ENCODE measurements around the gene RPL13A. TPM values are rescaled to one million over a fixed set of nuclear protein-coding genes. Genes with fewer than 3 reads are reported as not detected.

RPL13A gene
- total and polyA plus RNA-seq, 2 of the 13 experiments (the other 11 are each of a cell fraction or from before 2014, with no cell fraction given), result 2,601 to 3,407 TPM

DNA sequence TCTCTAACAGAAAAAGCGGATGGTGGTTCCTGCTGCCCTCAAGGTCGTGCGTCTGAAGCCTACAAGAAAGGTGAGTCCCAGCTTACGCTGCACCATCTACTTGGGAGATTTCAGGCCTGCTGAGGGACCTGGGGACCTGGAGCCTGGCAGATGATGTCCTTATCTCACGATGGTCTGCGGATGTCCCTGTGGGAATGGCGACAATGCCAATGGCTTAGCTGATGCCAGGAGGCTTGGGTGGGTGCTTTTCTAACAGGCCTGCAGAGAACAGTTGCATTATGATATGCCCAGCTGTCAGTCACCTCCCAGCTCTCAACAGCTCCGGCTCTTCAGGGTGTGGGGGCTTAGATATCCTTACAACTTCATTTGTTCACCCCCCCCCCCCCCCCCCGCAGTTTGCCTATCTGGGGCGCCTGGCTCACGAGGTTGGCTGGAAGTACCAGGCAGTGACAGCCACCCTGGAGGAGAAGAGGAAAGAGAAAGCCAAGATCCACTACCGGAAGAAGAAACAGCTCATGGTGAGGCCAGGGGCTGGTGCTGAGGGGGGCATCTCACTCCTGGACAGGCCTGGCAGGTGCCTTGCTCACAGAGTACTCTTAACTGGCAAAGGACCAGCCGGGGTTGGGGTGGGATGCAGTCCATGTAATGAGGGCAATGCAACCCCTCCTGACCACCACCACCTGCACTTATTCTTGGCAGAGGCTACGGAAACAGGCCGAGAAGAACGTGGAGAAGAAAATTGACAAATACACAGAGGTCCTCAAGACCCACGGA is 3.8 kb downstream of the RPL13A start:
- Histone ChIP-seq H3K27ac (ENCODE audit: extremely low read length, insufficient read depth, low read length) (peak overlapping the region; percentile 87), H3K79me2 (ENCODE audit: insufficient read depth, low read length) (peaks cover 40% of the 10 kb centered on the region), H3K27me3 (ENCODE audit: control insufficient read depth in 1 of 2, insufficient read depth in 2 of 2, low read length in 2 of 2) (peaks cover 0 to 3% of the 10 kb centered on the region in 2 experiments; a peak in 1 of 5 replicates), H2AFZ (ENCODE audit: low read length) (no peak overlapping the region), H3K36me3 (replicated peaks in 1 of 2; ENCODE audit: control insufficient read depth in 1 of 2, insufficient read depth in 2 of 2, low read length in 2 of 2) (peaks cover 19 to 40% of the 10 kb centered on the region in 2 experiments), H3K9me3 (ENCODE audit: low read length) (no peaks in the 10 kb centered on the region), H3K4me2 (ENCODE audit: low read depth, low read length) (no peak overlapping the region), H3K9ac (ENCODE audit: insufficient read depth, low read depth, low read length) (no peak overlapping the region), H3K4me3 (replicated peaks in 1 of 3; ENCODE audit: insufficient read depth in 1 of 3, low read depth in 2 of 3, low read length in 3 of 3) (no peak overlapping the region), H4K20me1 (ENCODE audit: insufficient read depth, low read length) (peaks cover 45% of the 10 kb centered on the region), H3K4me1 (ENCODE audit: insufficient read depth, low read length) (peaks cover 39% of the 10 kb centered on the region)
- FAIRE-seq (no peak), DNase-seq (ENCODE audit: low spot score) (no peak), ATAC-seq (no peak)
- 93% methylated on average over 14 of the region's 17 CpGs for WGBS (ENCODE audit: low lambda C conversion rate)
- BruUV-seq (replicated peaks), result no TSS peak
- in situ Hi-C loops (cut with HindIII; ENCODE audit: extremely low pct_ligation_motif_present, low pct_unique_long_range_greater_than_20kb) (no loop called here), intact Hi-C loops (cut with micrococcal nuclease; ENCODE audit: unreplicated experiment) (no loop called here)
- CTCF ChIA-PET (ENCODE audit: low intra/inter-chr PET ratio, low total read pairs), result no interaction called here
- POLR2A ChIA-PET, result interaction anchor here (0.8 to 2.9 kb wide), 4 partner anchors 12 to 89 kb away, joined by 3 to 14 read pairs (median 10); partner anchors contain the start of genes ALDH16A1, NOSIP and PIH1D1
- TF ChIP-seq RERE (CRISPR knock-in tag; IDR thresholded peaks at IDR 0.05; ENCODE audit: low read depth) (no peak), ZNF24 (IDR thresholded peaks at IDR 0.05) (0 out of 2 replicates have a peak, but pooled peaks have one; percentile 25), GATAD1 (CRISPR knock-in tag; IDR thresholded peaks at IDR 0.05) (no peak), ZNF296 (CRISPR knock-in tag; conservative IDR thresholded peaks at IDR 0.05) (no peak), MAX (IDR thresholded peaks at IDR 0.05) (no peak), GTF3A (CRISPR knock-in tag; conservative IDR thresholded peaks at IDR 0.05) (no peak), CENPX (CRISPR knock-in tag; IDR thresholded peaks at IDR 0.05) (no peak), ZFP36L2 (CRISPR knock-in tag; IDR thresholded peaks at IDR 0.05) (no peak), RBM22 (optimal IDR thresholded peaks at IDR 0.05; ENCODE audit: low read length) (peak; percentile 12), TIGD3 (CRISPR knock-in tag; IDR thresholded peaks at IDR 0.05; ENCODE audit: borderline replicate concordance) (no peak)
- TF ChIP-seq, protein P1, sequence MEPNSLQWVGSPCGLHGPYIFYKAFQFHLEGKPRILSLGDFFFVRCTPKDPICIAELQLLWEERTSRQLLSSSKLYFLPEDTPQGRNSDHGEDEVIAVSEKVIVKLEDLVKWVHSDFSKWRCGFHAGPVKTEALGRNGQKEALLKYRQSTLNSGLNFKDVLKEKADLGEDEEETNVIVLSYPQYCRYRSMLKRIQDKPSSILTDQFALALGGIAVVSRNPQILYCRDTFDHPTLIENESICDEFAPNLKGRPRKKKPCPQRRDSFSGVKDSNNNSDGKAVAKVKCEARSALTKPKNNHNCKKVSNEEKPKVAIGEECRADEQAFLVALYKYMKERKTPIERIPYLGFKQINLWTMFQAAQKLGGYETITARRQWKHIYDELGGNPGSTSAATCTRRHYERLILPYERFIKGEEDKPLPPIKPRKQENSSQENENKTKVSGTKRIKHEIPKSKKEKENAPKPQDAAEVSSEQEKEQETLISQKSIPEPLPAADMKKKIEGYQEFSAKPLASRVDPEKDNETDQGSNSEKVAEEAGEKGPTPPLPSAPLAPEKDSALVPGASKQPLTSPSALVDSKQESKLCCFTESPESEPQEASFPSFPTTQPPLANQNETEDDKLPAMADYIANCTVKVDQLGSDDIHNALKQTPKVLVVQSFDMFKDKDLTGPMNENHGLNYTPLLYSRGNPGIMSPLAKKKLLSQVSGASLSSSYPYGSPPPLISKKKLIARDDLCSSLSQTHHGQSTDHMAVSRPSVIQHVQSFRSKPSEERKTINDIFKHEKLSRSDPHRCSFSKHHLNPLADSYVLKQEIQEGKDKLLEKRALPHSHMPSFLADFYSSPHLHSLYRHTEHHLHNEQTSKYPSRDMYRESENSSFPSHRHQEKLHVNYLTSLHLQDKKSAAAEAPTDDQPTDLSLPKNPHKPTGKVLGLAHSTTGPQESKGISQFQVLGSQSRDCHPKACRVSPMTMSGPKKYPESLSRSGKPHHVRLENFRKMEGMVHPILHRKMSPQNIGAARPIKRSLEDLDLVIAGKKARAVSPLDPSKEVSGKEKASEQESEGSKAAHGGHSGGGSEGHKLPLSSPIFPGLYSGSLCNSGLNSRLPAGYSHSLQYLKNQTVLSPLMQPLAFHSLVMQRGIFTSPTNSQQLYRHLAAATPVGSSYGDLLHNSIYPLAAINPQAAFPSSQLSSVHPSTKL (CRISPR knock-in tag; IDR thresholded peaks at IDR 0.05), result no peak
- TF ChIP-seq, protein P2, sequence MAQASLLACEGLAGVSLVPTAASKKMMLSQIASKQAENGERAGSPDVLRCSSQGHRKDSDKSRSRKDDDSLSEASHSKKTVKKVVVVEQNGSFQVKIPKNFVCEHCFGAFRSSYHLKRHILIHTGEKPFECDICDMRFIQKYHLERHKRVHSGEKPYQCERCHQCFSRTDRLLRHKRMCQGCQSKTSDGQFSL (CRISPR knock-in tag; IDR thresholded peaks at IDR 0.05), result peak; percentile 42; the same call in 1 of the 2 replicates

Data from HepG2 (cell line).